Measurements from ENCODE around the gene SERPINA6. TPM values are rescaled to one million over a fixed set of nuclear protein-coding genes. Genes with fewer than 3 reads are reported as not detected.

Gene SERPINA6
- total RNA-seq, 2 donors from 2014 or later = not detected

DNA sequence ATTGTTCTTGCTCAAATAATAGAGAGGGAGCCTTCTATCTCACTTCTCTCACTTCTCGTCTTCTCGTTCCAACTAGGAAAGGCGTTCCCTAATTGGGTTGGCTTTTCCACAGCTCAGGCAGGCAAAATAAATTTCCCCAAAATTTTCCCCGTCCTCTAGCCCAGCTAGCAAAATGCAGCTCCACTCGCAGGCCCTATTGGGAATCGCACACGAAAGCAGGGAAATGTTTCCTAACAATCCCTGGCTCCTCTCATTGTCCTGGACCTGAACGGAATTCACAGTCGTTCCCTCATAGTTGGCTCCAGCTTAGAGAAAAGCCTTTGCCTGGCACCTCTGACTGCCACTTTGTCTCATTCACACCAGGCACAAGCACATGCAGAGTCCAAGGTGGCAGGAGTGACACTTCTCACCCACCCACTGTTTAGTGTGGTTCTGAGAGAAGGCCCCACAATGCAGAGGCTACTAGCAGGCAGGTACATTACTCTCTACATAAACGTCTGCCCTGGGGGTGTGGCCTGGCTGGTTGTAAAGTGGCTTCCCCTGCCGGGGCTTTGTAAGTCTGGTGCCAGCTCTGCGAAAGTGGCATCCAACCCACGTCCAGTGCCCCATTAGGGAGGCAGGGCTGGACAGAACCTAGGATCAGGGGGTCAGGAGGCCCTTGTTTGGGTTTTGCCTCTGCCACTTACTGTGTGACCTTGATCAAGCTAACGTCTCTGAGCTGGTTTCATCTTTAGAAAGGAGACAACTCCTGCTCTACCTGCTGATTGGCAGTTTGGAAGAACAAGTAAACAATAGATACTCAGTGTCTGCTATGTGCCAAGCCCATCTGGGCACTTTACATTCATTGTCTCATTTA, 34.3 kb downstream of the SERPINA6 start:
- DNase-seq = no peak
- Histone ChIP-seq H3K4me1 (ENCODE audit: control insufficient read depth, insufficient read depth, low read length) (no peaks in the 10 kb centered on the region), H3K27ac (ENCODE audit: low read depth, low read length) (no peak overlapping the region), H3K4me3 (ENCODE audit: low read length) (no peak overlapping the region), H3K9me3 (ENCODE audit: control insufficient read depth, low read length) (no peaks in the 10 kb centered on the region), H3K9ac (ENCODE audit: extremely low read depth, low read length, poor library complexity, severe bottlenecking) (no peak overlapping the region), H3K36me3 (ENCODE audit: control insufficient read depth, insufficient read depth, low read length) (no peaks in the 10 kb centered on the region), H3K27me3 (ENCODE audit: control insufficient read depth, insufficient read depth, low read length, poor library complexity, severe bottlenecking) (no peaks in the 10 kb centered on the region)
- Mint-ChIP-seq H3K27me3 (ENCODE audit: insufficient read depth) (no peaks in the 10 kb centered on the region), H3K36me3 (ENCODE audit: low read depth) (no peaks in the 10 kb centered on the region), H3K27ac (no peak overlapping the region), H3K4me1 (peaks cover 7% of the 10 kb centered on the region), H3K4me3 (no peak overlapping the region), H3K9me3 (no peaks in the 10 kb centered on the region)
- TF ChIP-seq, protein P1, sequence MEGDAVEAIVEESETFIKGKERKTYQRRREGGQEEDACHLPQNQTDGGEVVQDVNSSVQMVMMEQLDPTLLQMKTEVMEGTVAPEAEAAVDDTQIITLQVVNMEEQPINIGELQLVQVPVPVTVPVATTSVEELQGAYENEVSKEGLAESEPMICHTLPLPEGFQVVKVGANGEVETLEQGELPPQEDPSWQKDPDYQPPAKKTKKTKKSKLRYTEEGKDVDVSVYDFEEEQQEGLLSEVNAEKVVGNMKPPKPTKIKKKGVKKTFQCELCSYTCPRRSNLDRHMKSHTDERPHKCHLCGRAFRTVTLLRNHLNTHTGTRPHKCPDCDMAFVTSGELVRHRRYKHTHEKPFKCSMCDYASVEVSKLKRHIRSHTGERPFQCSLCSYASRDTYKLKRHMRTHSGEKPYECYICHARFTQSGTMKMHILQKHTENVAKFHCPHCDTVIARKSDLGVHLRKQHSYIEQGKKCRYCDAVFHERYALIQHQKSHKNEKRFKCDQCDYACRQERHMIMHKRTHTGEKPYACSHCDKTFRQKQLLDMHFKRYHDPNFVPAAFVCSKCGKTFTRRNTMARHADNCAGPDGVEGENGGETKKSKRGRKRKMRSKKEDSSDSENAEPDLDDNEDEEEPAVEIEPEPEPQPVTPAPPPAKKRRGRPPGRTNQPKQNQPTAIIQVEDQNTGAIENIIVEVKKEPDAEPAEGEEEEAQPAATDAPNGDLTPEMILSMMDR (conservative IDR thresholded peaks at IDR 0.05) = peak; percentile 58
- 80 to 87% methylated on average over 9 to 14 of the region's 14 CpGs for WGBS, 2 experiments (ENCODE audit: insufficient coverage in 1 of 2, insufficient read length in 1 of 2)

DNA sequence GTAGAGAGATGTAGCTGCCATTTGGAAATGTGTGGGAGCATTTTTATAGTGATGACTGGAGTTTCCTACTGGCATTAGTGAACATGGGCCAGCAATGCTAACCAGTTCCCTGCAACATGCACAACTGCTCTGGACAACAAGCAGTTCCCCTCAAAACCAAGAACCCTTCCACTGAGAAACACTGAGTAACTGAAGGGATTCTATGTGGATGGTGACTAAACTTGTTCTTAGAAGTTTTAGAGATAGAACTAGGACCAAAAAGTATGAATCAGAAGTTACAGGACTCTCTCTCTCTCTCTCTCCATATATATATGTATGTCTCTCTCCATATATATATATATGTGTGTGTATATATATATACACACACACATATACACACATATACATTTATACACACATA, 38.0 kb downstream of the SERPINA6 start:
- no peak overlapping the region for H3K27ac ChIP-seq (ENCODE audit: low read depth, low read length)
- no peaks in the 10 kb centered on the region for H3K27me3 Mint-ChIP-seq (ENCODE audit: insufficient read depth)
- no peak overlapping the region for H3K4me3 Mint-ChIP-seq

DNA sequence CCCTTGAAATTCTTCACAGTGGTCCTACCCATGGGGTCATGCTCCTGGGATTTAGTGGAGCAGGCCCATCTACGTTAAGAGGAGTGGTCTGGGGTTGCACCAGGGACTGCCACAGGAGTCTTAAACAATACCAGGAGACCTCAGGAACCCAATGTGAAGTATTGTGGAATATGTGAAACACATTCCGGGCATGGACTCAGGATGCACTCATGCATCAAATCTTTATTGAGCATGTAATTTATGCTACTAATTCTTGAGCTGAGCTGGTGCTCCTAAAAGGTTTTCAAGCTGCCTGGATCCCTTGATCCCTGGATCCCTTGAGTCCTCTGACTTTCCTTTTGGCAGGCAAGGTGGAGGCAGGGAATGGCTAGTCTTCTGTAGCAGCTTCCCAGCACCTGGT, 38.9 kb downstream of the SERPINA6 start:
- Mint-ChIP-seq H3K9me3 (no peaks in the 10 kb centered on the region), H3K27me3 (ENCODE audit: insufficient read depth) (no peaks in the 10 kb centered on the region), H3K4me3 (no peak overlapping the region), H3K36me3 (ENCODE audit: low read depth) (no peaks in the 10 kb centered on the region), H3K27ac (no peak overlapping the region), H3K4me1 (no peaks in the 10 kb centered on the region)
- Histone ChIP-seq H3K4me1 (ENCODE audit: control insufficient read depth, insufficient read depth, low read length) (no peaks in the 10 kb centered on the region), H3K4me3 (ENCODE audit: low read length) (no peak overlapping the region), H3K9me3 (ENCODE audit: control insufficient read depth, low read length) (no peaks in the 10 kb centered on the region), H3K27ac (ENCODE audit: low read depth, low read length) (no peak overlapping the region), H3K27me3 (ENCODE audit: control insufficient read depth, insufficient read depth, low read length, poor library complexity, severe bottlenecking) (no peaks in the 10 kb centered on the region), H3K9ac (ENCODE audit: extremely low read depth, low read length, poor library complexity, severe bottlenecking) (no peak overlapping the region), H3K36me3 (ENCODE audit: control insufficient read depth, insufficient read depth, low read length) (no peaks in the 10 kb centered on the region)
- WGBS, 2 experiments (ENCODE audit: insufficient coverage in 1 of 2, insufficient read length in 1 of 2) = 88 to 90% methylated on average over 1 to 2 of the region's 2 CpGs
- DNase-seq = no peak
- TF ChIP-seq, protein P1 (conservative IDR thresholded peaks at IDR 0.05) = no peak

More for the DNA sequence above, 38.0 kb downstream of the SERPINA6 start:
- H3K27me3 ChIP-seq (ENCODE audit: control insufficient read depth, insufficient read depth, low read length, poor library complexity, severe bottlenecking) = no peaks in the 10 kb centered on the region
- no peak overlapping the region for H3K27ac Mint-ChIP-seq
- no peak overlapping the region for H3K9ac ChIP-seq (ENCODE audit: extremely low read depth, low read length, poor library complexity, severe bottlenecking)
- H3K9me3 ChIP-seq (ENCODE audit: control insufficient read depth, low read length) = no peaks in the 10 kb centered on the region
- no peak for DNase-seq
- H3K4me1 Mint-ChIP-seq = no peaks in the 10 kb centered on the region
- TF ChIP-seq, protein P1 (conservative IDR thresholded peaks at IDR 0.05) = no peak
- no peak overlapping the region for H3K4me3 ChIP-seq (ENCODE audit: low read length)
- no peaks in the 10 kb centered on the region for H3K36me3 ChIP-seq (ENCODE audit: control insufficient read depth, insufficient read depth, low read length)
- H3K9me3 Mint-ChIP-seq = no peaks in the 10 kb centered on the region
- no peaks in the 10 kb centered on the region for H3K4me1 ChIP-seq (ENCODE audit: control insufficient read depth, insufficient read depth, low read length)
- H3K36me3 Mint-ChIP-seq (ENCODE audit: low read depth) = no peaks in the 10 kb centered on the region
